NOMO-1 treated with DMSO at 0.1 percent for 48 hours (cell line): ENCODE results near the gene CLDN4.
"Not testable (repeated sequence)": the region's sequence is repeated elsewhere in the genome, so short reads cannot be mapped to it uniquely, and the experiment has no call there.

Experiments
- DNase-seq: peaks from one replicate; lab custom pipeline; 2025; ENCODE audit not compliant: unreplicated experiment; lab: John Stamatoyannopoulos, UW

CLDN4 gene

DNA sequence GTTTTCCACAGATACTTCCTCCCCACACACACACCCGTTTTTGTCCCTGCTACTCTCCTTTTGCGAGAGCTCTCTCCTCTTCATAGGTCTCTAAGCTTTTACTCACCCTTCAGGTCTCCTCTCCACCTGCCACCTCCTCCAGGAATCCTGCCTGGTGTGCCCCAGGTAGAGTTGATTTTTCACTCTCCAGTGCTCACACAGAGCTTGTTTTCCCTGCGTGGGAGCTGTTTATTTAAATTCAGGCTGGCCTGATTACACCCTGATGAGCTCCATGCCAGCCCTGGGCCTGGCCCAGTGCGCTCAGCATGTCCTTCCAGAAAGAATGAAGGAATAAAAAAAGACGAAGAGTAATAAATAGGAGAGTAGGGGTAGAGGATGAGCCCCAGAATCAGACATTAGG is 7.5 kb upstream of the CLDN4 start:
- DNase-seq, result no peak

DNA sequence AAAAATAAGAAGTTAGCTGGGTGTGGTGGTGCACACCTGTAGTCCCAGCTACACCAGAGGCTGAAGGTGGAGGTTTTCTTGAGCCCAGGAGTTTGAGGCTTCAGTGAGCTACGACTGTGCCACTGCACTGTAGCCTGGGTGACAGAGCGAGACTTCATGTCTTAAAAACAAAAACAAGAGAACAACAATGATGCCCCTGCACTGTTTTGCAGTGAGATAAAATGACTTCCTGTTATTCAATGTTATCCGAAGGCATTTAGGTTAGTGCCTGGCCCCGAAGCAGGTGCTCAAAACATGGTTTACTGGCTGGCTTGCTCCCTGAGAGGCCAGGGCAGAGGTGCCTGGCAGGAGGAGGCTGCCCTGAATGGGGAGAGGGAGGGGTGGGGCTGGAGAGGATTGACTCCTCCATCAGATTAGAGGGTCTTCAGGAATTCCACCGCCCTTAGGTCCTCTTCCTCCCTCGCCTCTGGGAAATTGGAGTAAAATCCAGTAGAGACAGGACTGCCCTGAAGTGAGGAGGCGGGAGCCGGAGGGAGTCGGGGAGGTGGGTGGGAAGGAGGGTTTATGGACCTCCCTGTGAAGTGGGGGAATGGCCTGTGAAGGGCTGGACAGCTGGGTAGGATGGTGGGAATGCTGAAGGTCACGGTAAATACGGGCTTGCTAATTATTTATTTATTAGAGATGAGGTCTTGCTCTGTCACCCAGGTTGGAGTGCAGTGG is 6.8 kb upstream of the CLDN4 start:
- DNase-seq, result no peak

DNA sequence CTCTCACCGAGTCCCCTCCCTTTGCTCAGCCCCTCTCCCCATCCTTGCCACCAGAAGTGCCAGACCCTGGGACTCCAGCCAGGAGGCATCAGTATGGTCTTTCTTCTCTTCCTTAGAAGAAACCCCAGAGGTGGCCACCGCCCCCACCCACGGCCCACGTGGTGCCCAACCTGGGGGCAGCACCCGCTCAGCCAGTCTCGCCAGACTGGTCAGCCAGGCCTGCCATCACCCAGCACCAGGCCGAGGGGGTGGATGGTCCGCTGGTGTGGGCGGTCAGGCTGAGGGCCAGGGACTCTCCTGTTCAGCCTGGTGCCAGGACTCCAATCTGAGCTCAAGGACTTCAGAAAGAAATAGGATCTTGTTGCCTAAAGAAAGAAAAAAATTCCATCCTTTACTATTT is 5.8 kb upstream of the CLDN4 start:
- DNase-seq, result no peak

DNA sequence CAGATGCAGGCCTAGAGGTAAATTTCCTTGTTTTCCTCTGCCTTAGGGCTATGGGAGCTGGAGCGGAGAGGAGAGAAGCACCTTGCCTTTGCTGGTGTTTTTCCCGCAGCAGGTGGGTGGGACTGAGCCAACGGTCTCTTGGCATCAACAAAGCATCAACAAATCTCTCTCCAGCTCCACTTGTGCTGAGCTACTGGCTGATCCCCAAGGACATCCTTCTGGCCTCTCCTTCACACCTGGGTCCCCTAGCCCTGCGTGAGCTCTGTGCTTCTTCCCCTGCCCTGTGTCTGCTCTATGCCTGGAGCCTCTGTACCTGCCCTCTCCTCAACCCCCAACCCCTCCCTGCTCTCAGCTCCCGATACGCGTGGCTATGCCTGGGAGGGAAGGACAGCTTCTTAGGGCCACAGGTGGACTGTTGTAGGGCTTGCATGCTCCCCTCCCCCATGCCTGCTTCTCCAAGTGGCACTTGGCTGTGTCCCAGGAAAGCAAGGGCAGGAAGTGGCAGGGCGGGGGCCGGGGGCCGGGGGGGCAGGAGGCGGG is 3.2 kb upstream of the CLDN4 start:
- DNase-seq, result no peak

DNA sequence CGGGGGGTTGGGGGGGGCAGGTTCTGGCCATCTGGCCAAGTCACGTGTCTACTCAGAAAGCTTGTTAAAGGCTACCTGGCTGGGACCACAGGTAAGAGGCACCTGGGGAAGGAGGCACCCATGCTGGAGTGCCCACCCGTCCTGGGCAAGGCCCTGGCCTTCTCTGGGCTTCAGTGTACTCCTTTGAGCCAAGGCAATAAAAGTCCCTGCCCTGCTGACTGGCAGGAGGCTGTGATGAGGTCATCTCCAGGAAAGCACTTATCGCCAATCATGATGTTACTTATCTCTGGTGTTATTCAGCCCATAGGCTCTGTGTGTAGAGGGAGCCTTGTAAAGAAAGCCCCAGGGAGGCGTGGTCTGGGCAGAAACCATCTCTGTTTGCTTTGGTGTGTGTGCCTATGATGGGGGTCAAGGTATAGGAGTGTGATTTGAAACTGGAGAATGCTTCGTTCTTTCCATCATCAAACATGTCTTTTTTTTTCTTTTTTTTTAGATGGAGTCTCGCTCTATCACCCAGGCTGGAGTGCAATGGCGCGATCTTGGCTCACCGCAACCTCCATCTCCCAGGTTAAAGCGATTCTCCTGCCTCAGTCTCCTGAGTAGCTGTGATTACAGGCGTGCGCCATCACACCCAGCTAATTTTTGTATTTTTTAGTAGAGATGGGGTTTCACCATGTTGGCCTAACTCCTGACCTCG is 2.5 kb upstream of the CLDN4 start:
- DNase-seq, result peak; percentile 48

GRCh38 chr7:73828972-73829371 is 1.8 kb upstream of the CLDN4 start:
- DNase-seq, result no peak

- no peak for DNase-seq
Observed at GRCh38 chr7:73829505-73829904, 1.3 kb upstream of the CLDN4 start.

DNA sequence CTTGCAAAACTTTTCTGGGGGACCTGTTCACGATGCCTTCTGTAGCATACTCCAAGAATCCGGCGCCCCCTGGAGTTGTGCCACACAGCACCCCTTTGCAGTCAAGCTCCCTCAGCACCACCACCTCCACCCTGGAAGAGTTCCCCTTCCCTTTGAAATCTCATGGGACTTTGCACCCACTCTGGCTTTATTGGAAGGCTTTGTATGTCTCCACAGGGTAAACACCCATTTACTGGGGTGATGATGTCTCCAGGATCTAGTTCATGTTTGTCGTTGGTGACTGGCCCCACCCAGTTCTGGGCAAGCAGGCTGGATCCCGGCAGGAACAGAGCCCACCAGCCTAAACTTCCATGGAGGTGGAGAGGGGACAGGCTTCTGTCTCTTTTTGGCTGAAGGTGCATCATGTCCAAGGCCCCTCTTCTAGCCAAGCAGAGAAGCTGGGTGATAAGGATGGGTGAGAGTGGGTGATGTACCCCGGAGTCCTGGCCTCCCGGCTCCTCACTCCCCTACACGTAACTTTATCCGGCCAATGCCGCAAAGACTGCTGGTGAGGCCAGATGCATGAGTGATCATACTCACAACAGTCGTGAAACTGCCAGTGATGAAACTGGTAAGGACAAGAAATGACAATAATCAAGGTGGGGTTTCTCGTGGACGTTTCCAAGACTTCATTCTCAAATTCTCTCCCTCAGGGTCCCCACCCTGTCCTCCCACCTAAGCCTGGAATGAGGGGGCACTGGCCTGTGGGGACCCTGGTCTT is 695 bp upstream of the CLDN4 start:
- DNase-seq, result no peak

DNA sequence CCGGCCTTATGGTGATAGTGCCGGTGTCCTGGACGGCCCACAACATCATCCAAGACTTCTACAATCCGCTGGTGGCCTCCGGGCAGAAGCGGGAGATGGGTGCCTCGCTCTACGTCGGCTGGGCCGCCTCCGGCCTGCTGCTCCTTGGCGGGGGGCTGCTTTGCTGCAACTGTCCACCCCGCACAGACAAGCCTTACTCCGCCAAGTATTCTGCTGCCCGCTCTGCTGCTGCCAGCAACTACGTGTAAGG is 713 bp downstream of the CLDN4 start:
- no peak for DNase-seq

DNA sequence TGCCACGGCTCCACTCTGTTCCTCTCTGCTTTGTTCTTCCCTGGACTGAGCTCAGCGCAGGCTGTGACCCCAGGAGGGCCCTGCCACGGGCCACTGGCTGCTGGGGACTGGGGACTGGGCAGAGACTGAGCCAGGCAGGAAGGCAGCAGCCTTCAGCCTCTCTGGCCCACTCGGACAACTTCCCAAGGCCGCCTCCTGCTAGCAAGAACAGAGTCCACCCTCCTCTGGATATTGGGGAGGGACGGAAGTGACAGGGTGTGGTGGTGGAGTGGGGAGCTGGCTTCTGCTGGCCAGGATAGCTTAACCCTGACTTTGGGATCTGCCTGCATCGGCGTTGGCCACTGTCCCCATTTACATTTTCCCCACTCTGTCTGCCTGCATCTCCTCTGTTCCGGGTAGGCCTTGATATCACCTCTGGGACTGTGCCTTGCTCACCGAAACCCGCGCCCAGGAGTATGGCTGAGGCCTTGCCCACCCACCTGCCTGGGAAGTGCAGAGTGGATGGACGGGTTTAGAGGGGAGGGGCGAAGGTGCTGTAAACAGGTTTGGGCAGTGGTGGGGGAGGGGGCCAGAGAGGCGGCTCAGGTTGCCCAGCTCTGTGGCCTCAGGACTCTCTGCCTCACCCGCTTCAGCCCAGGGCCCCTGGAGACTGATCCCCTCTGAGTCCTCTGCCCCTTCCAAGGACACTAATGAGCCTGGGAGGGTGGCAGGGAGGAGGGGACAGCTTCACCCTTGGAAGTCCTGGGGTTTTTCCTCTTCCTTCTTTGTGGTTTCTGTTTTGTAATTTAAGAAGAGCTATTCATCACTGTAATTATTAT is 1.2 kb downstream of the CLDN4 start:
- DNase-seq, result peak; percentile 33

GRCh38 chr7:73832806-73833205 is 2.0 kb downstream of the CLDN4 start:
- no peak for DNase-seq

GRCh38 chr7:73833251-73833919 is 2.6 kb downstream of the CLDN4 start:
- DNase-seq, result no peak

DNA sequence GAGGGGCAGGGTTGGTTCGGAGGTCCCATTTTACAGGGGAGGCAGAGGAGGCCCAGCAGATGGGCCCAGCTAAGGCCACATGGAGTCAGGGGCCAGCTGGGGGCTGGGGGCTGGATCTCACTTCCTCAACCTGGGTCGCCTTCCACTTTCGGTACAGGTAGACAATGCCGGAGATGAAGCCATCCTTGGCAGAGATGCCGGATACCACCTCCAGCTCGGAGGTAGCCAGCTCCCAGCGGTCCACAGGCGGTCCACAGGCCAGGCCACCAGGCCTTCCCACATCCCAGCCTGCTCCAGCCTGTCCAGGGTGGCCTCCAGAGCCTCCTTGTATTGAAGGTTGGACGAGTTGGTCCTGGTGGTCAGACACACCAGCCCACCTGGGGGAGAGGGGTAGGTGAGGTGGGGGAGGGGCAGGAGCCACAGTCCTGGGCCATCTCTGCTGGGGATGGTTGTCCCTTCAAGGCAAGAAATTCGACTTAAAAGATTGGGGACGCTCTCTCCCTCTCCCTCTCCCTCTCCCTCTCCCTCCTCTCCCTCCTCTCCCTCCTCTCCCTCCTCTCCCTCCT is 3.9 kb downstream of the CLDN4 start:
- no peak for DNase-seq

DNA sequence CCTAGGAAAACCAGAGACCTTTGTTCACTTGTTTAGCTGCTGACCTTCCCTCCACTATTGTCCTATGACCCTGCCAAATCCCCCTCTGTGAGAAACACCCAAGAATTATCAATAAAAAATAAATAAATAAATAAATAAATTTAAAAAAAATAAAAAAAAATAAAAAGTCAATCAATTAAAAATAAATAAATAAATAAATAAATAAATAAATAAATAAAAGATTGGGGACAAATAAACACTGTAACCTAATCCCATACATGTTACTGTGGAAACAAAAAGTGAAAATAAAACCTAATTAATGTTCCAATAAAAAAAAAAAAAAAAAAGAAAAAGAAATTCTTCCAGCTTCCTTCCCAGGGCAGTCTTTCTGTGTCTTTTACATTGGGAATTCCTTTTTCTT is 6.4 kb downstream of the CLDN4 start:
- not testable (repeated sequence) for DNase-seq

DNA sequence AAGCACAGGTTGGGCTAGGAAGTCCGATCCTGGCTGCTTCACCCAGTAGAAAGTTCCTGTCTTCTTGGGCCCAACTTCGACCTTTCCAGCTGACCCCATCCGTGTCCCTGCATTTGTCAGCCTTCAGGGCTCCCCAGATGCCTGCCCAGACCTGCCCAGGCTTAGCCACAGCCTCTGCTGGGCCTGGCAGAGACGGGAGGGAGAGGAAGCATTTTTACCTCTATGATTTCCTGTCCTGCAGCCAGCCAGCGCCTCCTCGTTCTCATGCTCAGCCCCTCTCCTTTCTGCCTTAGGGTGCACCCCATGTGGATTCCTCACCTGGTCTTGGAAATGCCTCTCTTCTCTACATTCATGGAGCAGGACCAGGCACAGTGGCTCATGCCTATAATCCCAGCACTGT is 7.8 kb downstream of the CLDN4 start:
- DNase-seq, result no peak

GRCh38 chr7:73839290-73839689 is 8.5 kb downstream of the CLDN4 start:
- no peak for DNase-seq

DNA sequence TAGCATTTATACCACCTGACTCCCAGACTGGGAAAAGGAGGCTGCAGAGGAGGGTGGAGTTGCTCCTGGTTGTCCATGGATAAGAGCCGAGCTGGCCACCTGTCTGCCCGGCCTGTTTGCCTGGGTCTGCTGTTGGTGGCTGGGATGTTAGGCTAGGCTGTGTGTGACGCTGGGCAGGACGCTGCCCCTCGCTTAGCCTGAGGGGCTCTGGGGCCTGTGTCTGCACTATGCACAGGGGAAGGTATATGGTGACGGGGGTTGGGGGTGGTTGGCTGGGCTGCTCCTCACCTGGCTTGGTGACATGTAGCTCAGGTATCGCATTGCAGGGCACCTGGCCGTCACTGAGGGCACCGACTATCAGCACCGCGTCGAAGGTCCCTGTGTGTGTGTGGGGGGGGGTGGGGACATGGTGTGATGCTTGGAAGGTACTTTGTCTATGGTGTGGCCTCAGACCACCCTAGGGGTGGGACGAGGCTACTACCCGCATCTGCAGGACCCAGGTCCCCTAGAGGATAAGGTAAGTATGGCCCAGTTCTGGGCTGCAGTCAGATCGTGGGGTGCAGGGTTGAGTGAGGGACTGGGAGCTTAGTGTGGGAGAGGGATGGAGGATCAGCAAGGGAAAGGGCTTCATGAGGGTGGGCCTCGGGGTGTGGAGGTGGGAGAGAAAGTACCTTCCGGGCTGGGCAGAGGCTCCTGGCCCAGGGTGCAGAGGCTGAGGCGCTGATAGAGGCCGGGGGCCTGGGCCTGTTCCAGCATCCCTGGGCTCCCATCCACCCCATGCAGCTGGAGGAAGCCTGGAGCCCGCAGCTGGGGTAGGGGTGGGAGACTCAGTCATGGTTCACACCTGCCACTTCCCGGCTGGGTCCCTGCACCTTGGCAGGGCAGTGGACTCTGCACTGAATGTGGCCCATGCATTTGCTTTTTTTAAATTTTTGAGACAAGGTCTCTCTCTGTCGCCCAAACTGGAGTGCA is 9.2 kb downstream of the CLDN4 start:
- no peak for DNase-seq

DNA sequence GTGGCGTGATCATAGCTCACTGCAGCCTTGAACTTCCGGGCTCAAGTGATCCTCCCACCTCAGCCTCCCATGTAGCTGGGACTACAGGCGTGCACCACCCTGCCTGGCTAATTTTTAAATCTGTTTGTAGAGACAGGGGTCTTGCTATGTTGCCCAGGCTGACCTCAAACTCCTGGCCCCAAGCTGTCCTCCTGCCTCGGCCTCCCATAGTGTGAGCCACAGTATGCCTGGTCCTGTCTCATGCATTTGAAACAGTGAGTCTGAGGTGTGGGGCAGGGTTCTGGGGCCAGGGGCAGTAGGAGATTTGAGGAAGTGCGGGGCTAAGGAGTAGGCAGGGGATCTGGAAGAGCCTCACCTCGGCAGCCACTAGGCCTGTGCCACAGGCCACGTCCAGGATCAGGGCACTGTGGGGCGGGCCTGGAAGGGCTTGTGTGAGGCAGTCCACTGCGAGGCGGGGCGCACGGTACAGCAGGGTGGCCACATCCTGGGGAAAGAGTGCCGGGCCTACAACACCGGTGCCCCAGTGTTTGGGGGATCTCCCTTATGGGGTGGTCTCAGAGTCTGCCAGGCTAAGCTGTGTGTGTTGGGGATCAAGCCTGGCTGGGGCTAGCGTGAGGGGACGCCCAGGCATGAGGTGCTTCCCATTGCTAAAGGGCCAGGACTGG is 10.1 kb downstream of the CLDN4 start:
- DNase-seq, result no peak

- no peak for DNase-seq
Observed at GRCh38 chr7:73841689-73842066, 10.9 kb downstream of the CLDN4 start.
